Measurements from ENCODE around the gene TMEM163. TPM values are rescaled to one million over a fixed set of nuclear protein-coding genes. Genes with fewer than 3 reads are reported as not detected.

TMEM163 gene
- total RNA-seq, 1 experiment from 2014 or later = 0.94 TPM

GRCh38 chr2:134669731-134670669 is 48.8 kb downstream of the TMEM163 start:
- no peak for DNase-seq (ENCODE audit: low spot score)
- CTCF ChIA-PET = interaction anchor here (1.3 kb wide), 1 partner anchor 209 kb away, joined by 6 read pairs; no protein-coding TSS in a partner anchor

More at GRCh38 chr2:134669731-134670669, 48.8 kb downstream of the TMEM163 start:
- POLR2A ChIA-PET = no interaction called here
- H3K27ac Mint-ChIP-seq = no peak overlapping the region
- no peak overlapping the region for H3K4me3 Mint-ChIP-seq
- no peak for ATAC-seq
- TF ChIP-seq FOXK1 (CRISPR knock-in tag; IDR thresholded peaks at IDR 0.05) = no peak
- TF ChIP-seq ZNF138 (CRISPR knock-in tag; conservative IDR thresholded peaks at IDR 0.05) = no peak
- TF ChIP-seq MLX (CRISPR knock-in tag; IDR thresholded peaks at IDR 0.05) = no peak
- no peak for TF ChIP-seq ATF3 (CRISPR knock-in tag; conservative IDR thresholded peaks at IDR 0.05)
- no peak for TF ChIP-seq GRHL2 (CRISPR knock-in tag; IDR thresholded peaks at IDR 0.05; ENCODE audit: insufficient replicate concordance, severe bottlenecking)
- no peak for TF ChIP-seq OVOL2 (CRISPR knock-in tag; IDR thresholded peaks at IDR 0.05; ENCODE audit: borderline replicate concordance)
- TF ChIP-seq MYBL2 (CRISPR knock-in tag; IDR thresholded peaks at IDR 0.05) = no peak
- TF ChIP-seq ELF4 (CRISPR knock-in tag; IDR thresholded peaks at IDR 0.05; ENCODE audit: low read depth) = no peak
- TF ChIP-seq, protein P1, sequence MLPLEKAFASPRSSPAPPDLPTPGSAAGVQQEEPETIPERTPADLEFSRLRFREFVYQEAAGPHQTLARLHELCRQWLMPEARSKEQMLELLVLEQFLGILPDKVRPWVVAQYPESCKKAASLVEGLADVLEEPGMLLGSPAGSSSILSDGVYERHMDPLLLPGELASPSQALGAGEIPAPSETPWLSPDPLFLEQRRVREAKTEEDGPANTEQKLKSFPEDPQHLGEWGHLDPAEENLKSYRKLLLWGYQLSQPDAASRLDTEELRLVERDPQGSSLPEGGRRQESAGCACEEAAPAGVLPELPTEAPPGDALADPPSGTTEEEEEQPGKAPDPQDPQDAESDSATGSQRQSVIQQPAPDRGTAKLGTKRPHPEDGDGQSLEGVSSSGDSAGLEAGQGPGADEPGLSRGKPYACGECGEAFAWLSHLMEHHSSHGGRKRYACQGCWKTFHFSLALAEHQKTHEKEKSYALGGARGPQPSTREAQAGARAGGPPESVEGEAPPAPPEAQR (CRISPR knock-in tag; IDR thresholded peaks at IDR 0.05) = no peak
- no peak for TF ChIP-seq ATF2 (CRISPR knock-in tag; IDR thresholded peaks at IDR 0.05; ENCODE audit: borderline replicate concordance, low read depth)
- TF ChIP-seq NFYB (CRISPR knock-in tag; conservative IDR thresholded peaks at IDR 0.05; ENCODE audit: low read depth) = no peak
- no peak for TF ChIP-seq PRDM15 (CRISPR knock-in tag; IDR thresholded peaks at IDR 0.05)
- TF ChIP-seq GABPB1 (CRISPR knock-in tag; IDR thresholded peaks at IDR 0.05) = no peak
- no peak for TF ChIP-seq ESRRA (CRISPR knock-in tag; IDR thresholded peaks at IDR 0.05; ENCODE audit: borderline replicate concordance)
- H3K36me3 Mint-ChIP-seq = no peaks in the 10 kb centered on the region
- H3K9me3 Mint-ChIP-seq = peaks cover 5% of the 10 kb centered on the region; the same call in 1 of the 2 replicates
- no peaks in the 10 kb centered on the region for H3K27me3 Mint-ChIP-seq (ENCODE audit: low read depth)
- H3K4me1 Mint-ChIP-seq = peaks cover 15% of the 10 kb centered on the region

Measured in WTC11 (cell line).